ENCODE measurements around the gene MYOM3.

- TF ChIP-seq EP300 (IDR thresholded peaks at IDR 0.05) (no peak), CTCF (IDR thresholded peaks at IDR 0.05) (no peak), POLR2A (IDR thresholded peaks at IDR 0.05) (no peak), POLR2AphosphoS5 (IDR thresholded peaks at IDR 0.05) (no peak)
Measured at GRCh38 chr1:24052220-24052619, 59.7 kb downstream of the MYOM3 start.
